GM12875 (cell line): Measurements from ENCODE around the gene SIDT2.

ENCODE experiments used
- H3K4me3 ChIP-seq: one replicate; pipeline ENCODE4 v1.5.1; 2011; ENCODE audit warnings: low read depth, low read length, control low read depth
- TF ChIP-seq, protein P1 (sequence below): IDR thresholded peaks from 2 replicates; pipeline ENCODE4 v1.5.1; 2011; ENCODE audit warnings: low read depth, mild to moderate bottlenecking, control low read depth, inconsistent platforms, low read length, moderate library complexity, borderline replicate concordance; ENCODE audit not compliant: insufficient read depth

Gene SIDT2

DNA sequence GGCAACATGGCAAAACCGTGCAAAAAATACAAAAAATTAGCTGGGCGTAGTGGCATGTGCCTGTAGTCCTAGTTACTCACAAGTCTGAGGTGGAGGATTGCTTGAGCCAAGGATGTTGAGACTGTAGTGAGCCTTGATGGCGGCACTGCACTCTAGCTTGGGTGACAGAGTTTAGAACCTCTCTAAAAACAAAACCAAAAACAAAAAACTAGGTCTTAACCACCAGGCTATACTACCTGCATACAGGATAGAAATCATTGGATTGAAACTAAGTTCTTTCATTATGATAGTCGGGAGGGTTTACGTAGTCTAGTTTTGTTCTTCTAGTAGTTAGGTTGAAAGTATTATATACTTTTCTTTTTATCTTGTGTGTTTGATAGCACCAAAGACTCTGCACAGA is 59.7 kb downstream of the SIDT2 start:
- H3K4me3 ChIP-seq, result no peak overlapping the region
- TF ChIP-seq, protein P1, sequence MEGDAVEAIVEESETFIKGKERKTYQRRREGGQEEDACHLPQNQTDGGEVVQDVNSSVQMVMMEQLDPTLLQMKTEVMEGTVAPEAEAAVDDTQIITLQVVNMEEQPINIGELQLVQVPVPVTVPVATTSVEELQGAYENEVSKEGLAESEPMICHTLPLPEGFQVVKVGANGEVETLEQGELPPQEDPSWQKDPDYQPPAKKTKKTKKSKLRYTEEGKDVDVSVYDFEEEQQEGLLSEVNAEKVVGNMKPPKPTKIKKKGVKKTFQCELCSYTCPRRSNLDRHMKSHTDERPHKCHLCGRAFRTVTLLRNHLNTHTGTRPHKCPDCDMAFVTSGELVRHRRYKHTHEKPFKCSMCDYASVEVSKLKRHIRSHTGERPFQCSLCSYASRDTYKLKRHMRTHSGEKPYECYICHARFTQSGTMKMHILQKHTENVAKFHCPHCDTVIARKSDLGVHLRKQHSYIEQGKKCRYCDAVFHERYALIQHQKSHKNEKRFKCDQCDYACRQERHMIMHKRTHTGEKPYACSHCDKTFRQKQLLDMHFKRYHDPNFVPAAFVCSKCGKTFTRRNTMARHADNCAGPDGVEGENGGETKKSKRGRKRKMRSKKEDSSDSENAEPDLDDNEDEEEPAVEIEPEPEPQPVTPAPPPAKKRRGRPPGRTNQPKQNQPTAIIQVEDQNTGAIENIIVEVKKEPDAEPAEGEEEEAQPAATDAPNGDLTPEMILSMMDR, result no peak

DNA sequence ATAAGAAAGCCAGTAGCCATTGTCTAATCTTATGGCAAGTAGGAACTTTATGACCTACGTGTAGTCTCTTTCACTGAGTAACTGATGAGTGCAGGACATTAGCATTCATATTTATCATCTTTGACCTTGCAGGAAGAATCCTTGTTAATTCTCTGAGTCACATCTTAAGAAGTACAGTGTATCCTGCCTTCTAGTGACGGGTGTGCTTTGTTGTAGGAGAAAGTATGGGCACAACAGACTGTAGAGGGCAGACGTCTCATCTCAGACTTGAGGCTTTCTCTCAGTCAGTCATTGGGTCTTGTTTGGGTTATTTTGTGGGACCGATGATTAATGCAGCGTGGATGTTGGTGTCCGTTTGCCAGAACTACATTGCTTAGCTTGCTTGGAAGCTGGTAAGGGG is 60.8 kb downstream of the SIDT2 start:
- TF ChIP-seq, protein P1, result no peak

More for the DNA sequence above, 60.8 kb downstream of the SIDT2 start:
- H3K4me3 ChIP-seq, result no peak overlapping the region
